H1 (cell line): ENCODE data around the gene SLC27A5. TPM values are rescaled to one million over a fixed set of nuclear protein-coding genes. Genes with fewer than 3 reads are reported as not detected.

Source experiments
- ASH2L ChIP-seq: fragments of 200-600, 300-600 bp; sonication (generic); IDR thresholded peaks from one replicate; pipeline ENCODE4 v1.7.1; 2017; ENCODE audit warnings: low read length
- BACH1 ChIP-seq: IDR thresholded peaks from 2 replicates; pipeline ENCODE4 v1.6.1; 2012; ENCODE audit warnings: low read length, improper control_type of control experiment
- CEBPB ChIP-seq: IDR thresholded peaks from 2 replicates; pipeline ENCODE4 v1.6.1; 2012; ENCODE audit warnings: low read depth, low read length
- CREB1 ChIP-seq: IDR thresholded peaks from 2 replicates; pipeline ENCODE4 v1.6.1; 2012; ENCODE audit warnings: inconsistent platforms
- EP300 ChIP-seq, 2 experiments: IDR thresholded peaks; 1 replicate in 1 of 2; 2 replicates in 1 of 2; pipeline ENCODE4 v1.6.1; 2011 to 2012; ENCODE audit warnings: low read depth in 2 of 2, low read length in 2 of 2, mild to moderate bottlenecking in 2 of 2, borderline replicate concordance in 1 of 2, inconsistent platforms in 1 of 2, moderate library complexity in 1 of 2
- EZH2 ChIP-seq: fragments of 200-600 bp; sonication (generic); IDR thresholded peaks from 2 replicates; pipeline ENCODE4 v1.7.1; 2012; ENCODE audit warnings: low read depth, mild to moderate bottlenecking, moderate library complexity, low read length, inconsistent platforms; ENCODE audit not compliant: severe bottlenecking
- GABPA ChIP-seq: IDR thresholded peaks from 2 replicates; pipeline ENCODE4 v1.6.1; 2011; ENCODE audit warnings: mild to moderate bottlenecking, low read length, moderate library complexity, borderline replicate concordance; ENCODE audit not compliant: insufficient read depth
- HDAC6 ChIP-seq: IDR thresholded peaks from one replicate; pipeline ENCODE4 v1.7.1; 2012; ENCODE audit warnings: low read depth, mild to moderate bottlenecking, inconsistent platforms, low read length, moderate library complexity
- JUN ChIP-seq: IDR thresholded peaks from 2 replicates; pipeline ENCODE4 v1.6.1; 2011; ENCODE audit warnings: low read depth, mild to moderate bottlenecking, improper control_type of control experiment, low read length
- JUND ChIP-seq: IDR thresholded peaks from 2 replicates; pipeline ENCODE4 v1.6.1; 2011; ENCODE audit warnings: mild to moderate bottlenecking, improper control_type of control experiment, low read length
- KDM5A ChIP-seq: fragments of 200-600 bp; IDR thresholded peaks from 2 replicates; pipeline ENCODE4 v1.7.1; 2012; ENCODE audit warnings: mild to moderate bottlenecking, low read length, inconsistent platforms, mixed read lengths
- NANOG ChIP-seq: IDR thresholded peaks from 2 replicates; pipeline ENCODE4 v1.6.1; 2011; ENCODE audit warnings: low read length, low read depth, mild to moderate bottlenecking, inconsistent platforms; ENCODE audit not compliant: insufficient read depth, poor library complexity, severe bottlenecking
- NRF1 ChIP-seq: IDR thresholded peaks from 2 replicates; pipeline ENCODE4 v1.6.1; 2011; ENCODE audit warnings: mild to moderate bottlenecking, low read depth, low read length, improper control_type of control experiment
- RBBP5 ChIP-seq: IDR thresholded peaks from 2 replicates; pipeline ENCODE4 v1.7.1; 2012; ENCODE audit warnings: low read depth, mild to moderate bottlenecking, inconsistent platforms, low read length, moderate library complexity, borderline replicate concordance
- RFX5 ChIP-seq: IDR thresholded peaks from 2 replicates; pipeline ENCODE4 v1.6.1; 2011; ENCODE audit warnings: low read depth, low read length, improper control_type of control experiment, borderline replicate concordance
- RNF2 ChIP-seq: fragments of 200-900, 300-1000 bp; sonication (generic); IDR thresholded peaks from 2 replicates; pipeline ENCODE4 v1.7.1; 2016; ENCODE audit warnings: borderline replicate concordance, low read depth, mild to moderate bottlenecking, antibody characterized with exemption, low read length; ENCODE audit not compliant: poor library complexity, severe bottlenecking; ENCODE audit errors: missing control alignments
- RXRA ChIP-seq: IDR thresholded peaks from 2 replicates; pipeline ENCODE4 v1.6.1; 2011; ENCODE audit warnings: low read depth, mild to moderate bottlenecking, low read length, moderate library complexity; ENCODE audit not compliant: insufficient read depth
- SIX5 ChIP-seq: IDR thresholded peaks from 2 replicates; pipeline ENCODE4 v1.6.1; 2011; ENCODE audit warnings: mild to moderate bottlenecking, low read depth, low read length
- SP1 ChIP-seq: IDR thresholded peaks from 2 replicates; pipeline ENCODE4 v1.6.1; 2011; ENCODE audit warnings: low read depth, low read length
- SRF ChIP-seq: IDR thresholded peaks from 2 replicates; pipeline ENCODE4 v1.6.1; 2011; ENCODE audit warnings: mild to moderate bottlenecking, low read depth, low read length, moderate library complexity
- SUZ12 ChIP-seq: fragments of 200-600 bp; sonication (generic); IDR thresholded peaks from 2 replicates; pipeline ENCODE4 v1.6.1; 2012; ENCODE audit warnings: mild to moderate bottlenecking, inconsistent platforms, low read length, moderate library complexity, mixed read lengths
- TAF1 ChIP-seq: IDR thresholded peaks from 2 replicates; pipeline ENCODE4 v1.6.1; 2011; ENCODE audit warnings: mild to moderate bottlenecking, low read depth, low read length
- TBP ChIP-seq: IDR thresholded peaks from 2 replicates; pipeline ENCODE4 v1.6.1; 2011; ENCODE audit warnings: low read depth, low read length, improper control_type of control experiment
- YY1 ChIP-seq: IDR thresholded peaks from 2 replicates; pipeline ENCODE4 v1.6.1; 2011; ENCODE audit warnings: low read depth, mild to moderate bottlenecking, low read length
- polyA plus RNA-seq, 7 experiments: library from polyadenylated mRNA; depleted of rRNA in 3 of 7; stranded (reverse) in 5 of 7; unstranded in 2 of 7; fragments of >200 nt in 5 of 7; fragments of 200-250 nt in 2 of 7; gene quantifications; 1 replicate in 5 of 7; 2 replicates in 1 of 7; 4 replicates in 1 of 7; pipeline versions ENCODE4 v1.2.1 to v1.2.3, GENCODE V29; 2011 to 2013; ENCODE audit warnings: missing spikeins in 2 of 7, mixed read lengths in 2 of 7
- total RNA-seq: library from RNA; stranded (reverse); fragmentation: NEBNext Ultra II Directional; extraction: Animal tissue kit (Norgen Biotek cat#: 25700); gene quantifications from 2 replicates; pipeline ENCODE4 v1.2.1, GENCODE V29; 2021
- TF ChIP-seq, protein P1 (sequence below): IDR thresholded peaks from 2 replicates; pipeline ENCODE4 v1.6.1; 2011; ENCODE audit warnings: low read depth, mild to moderate bottlenecking, low read length; ENCODE audit not compliant: insufficient read depth

Gene SLC27A5
- total and polyA plus RNA-seq, 2 of the 8 experiments (the other 6 are each of a cell fraction or from before 2014, with no cell fraction given): 25.1 to 80.5 TPM

DNA sequence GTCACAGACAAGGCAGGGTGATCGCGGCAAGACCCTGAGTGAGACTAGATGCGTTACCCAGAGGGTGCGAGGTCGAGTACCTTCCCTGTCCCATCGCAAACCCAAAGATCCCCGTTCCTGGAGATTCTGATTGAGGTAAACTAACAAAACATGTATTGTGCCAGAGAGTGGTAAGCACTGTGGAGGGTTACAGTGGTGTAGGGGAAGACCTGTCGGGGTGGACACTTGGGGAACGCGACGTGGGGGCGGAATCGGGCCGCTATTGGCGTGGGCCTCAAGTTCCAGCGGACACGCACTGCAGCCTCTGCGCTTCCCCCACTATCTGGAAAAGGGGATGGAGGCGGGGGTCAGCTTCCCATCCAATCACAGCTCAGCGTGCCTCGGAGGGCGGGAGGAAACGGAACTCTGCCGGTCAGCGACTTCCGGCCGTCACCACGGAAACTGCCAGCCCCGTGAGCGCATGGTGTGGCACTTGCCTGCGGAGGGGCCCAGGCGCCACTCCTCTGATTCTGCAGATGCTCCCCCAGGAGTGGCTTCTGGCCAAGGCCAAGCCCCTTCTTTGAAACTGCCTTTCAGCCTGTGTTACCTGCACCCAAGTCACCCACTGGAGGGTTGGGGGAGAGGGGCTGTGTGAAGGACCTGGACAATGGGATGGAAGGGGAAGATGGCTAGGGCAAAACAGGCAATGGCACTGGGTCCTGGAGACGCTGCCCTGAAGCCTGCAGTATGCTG, 47.6 kb upstream of the SLC27A5 start (continued):
- TF ChIP-seq, protein P1, sequence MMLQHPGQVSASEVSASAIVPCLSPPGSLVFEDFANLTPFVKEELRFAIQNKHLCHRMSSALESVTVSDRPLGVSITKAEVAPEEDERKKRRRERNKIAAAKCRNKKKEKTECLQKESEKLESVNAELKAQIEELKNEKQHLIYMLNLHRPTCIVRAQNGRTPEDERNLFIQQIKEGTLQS: no peak
- no peak for TF ChIP-seq JUND
- TF ChIP-seq SIX5: no peak
- TF ChIP-seq SUZ12: no peak
- TF ChIP-seq CEBPB: no peak
- peak; percentile 88; the same call in 1 of the 2 replicates for TF ChIP-seq GABPA
- no peak for TF ChIP-seq RNF2
- TF ChIP-seq RXRA: no peak
- no peak for TF ChIP-seq NANOG
- TF ChIP-seq HDAC6: no peak
- no peak for TF ChIP-seq NRF1
- no peak for TF ChIP-seq EZH2
- no peak for TF ChIP-seq JUN
- no peak for TF ChIP-seq BACH1
- TF ChIP-seq KDM5A: peak; percentile 62; the same call in 1 of the 2 replicates
- TF ChIP-seq ASH2L: peak; percentile 81
- TF ChIP-seq EP300 (IDR thresholded peaks at IDR 0.05; ENCODE audit: borderline replicate concordance in 1 of 2, low read depth in 2 of 2, low read length in 2 of 2): no peak
- TF ChIP-seq SRF: no peak
- peak; percentile 49; the same call in 1 of the 2 replicates for TF ChIP-seq SP1
- TF ChIP-seq CREB1: peak; percentile 17; the same call in 1 of the 2 replicates
- TF ChIP-seq RFX5: no peak
- TF ChIP-seq RBBP5: peak; percentile 45; the same call in 1 of the 2 replicates
- 0 out of 2 replicates have a peak, but pooled peaks have one; percentile 63 for TF ChIP-seq TBP
- TF ChIP-seq YY1: no peak
- peak; percentile 77 for TF ChIP-seq TAF1
